K562 (cell line): ENCODE measurements around the gene TSPAN32. TPM values are rescaled to one million over a fixed set of nuclear protein-coding genes. Genes with fewer than 3 reads are reported as not detected.
A peak's percentile ranks its signal among the peaks of the same experiment; 100 is the strongest.

Experiments used
- ATAC-seq: fragments of 200-7000 bp; cut with Tn5 transposase; 3 replicates; pipeline ENCODE4 v1.9.1; 2020; ENCODE audit warnings: moderate library complexity
- BruUV-seq: library from RNA; stranded (reverse); fragments of 400-500 nt; replicated peaks from 2 replicates; lab custom pipeline; 2021; lab: Mats Ljungman, UMichigan
- CTCF ChIA-PET: fragments of 300-600 bp; formaldehyde crosslinking; extraction: SDS; loops from one replicate; lab custom pipeline; 2021; ENCODE audit warnings: low intra/inter-chr PET ratio; lab: Yijun Ruan, JAX
- POLR2A ChIA-PET: fragments of 300-600, 350-650 bp; sonication (Branson Sonifier 250); formaldehyde crosslinking; extraction: SDS; loops from one replicate; lab custom pipeline; 2021; ENCODE audit warnings: antibody characterized with exemption, inconsistent platforms; lab: Yijun Ruan, JAX
- DNase-seq, 4 experiments: peaks; one replicate each; pipeline versions ENCODE4 v3.0.0 to v3.0.0-alpha.2; 2011 to 2018; ENCODE audit warnings: low spot score in 3 of 4, mixed read lengths in 3 of 4; ENCODE audit errors: extremely low read depth in 1 of 4
- FAIRE-seq: peaks from 2 replicates; lab custom pipeline; 2011; peaks lifted over from hg19 to GRCh38; lab: Jason Lieb, UNC
- H2AFZ ChIP-seq: 2 replicates; pipeline ENCODE4 v1.6.0; 2011; ENCODE audit warnings: low read depth, low read length, control low read depth, inconsistent platforms
- H3K27ac ChIP-seq: fragments of 200-600 bp; 3 replicates; pipeline ENCODE4 v1.8.0; 2011; ENCODE audit warnings: low read depth, mild to moderate bottlenecking, control low read depth, inconsistent platforms, low read length, moderate library complexity, mixed read lengths; ENCODE audit errors: extremely low read depth
- H3K27me3 ChIP-seq, 2 experiments: fragments of 300-600 bp in 1 of 2; 2 replicates in 1 of 2; 3 replicates in 1 of 2; pipeline versions ENCODE4 v1.6.0 to v1.8.0; 2011; ENCODE audit warnings: inconsistent platforms in 2 of 2, low read length in 2 of 2, mild to moderate bottlenecking in 1 of 2, mixed read lengths in 1 of 2, moderate library complexity in 1 of 2; ENCODE audit not compliant: control insufficient read depth in 2 of 2, insufficient read depth in 2 of 2
- H3K36me3 ChIP-seq: fragments of 300-600 bp; 3 replicates; pipeline ENCODE4 v1.8.0; 2011; ENCODE audit warnings: mild to moderate bottlenecking, low read length, inconsistent platforms; ENCODE audit not compliant: control insufficient read depth, insufficient read depth
- H3K4me1 ChIP-seq, 2 experiments: fragments of 200-600 bp in 1 of 2; replicated peaks in 1 of 2; 2 replicates in 1 of 2; 3 replicates in 1 of 2; pipeline versions ENCODE4 v1.5.1 to v1.8.0; 2011; ENCODE audit warnings: inconsistent platforms in 2 of 2, low read length in 2 of 2, mild to moderate bottlenecking in 1 of 2, mixed read lengths in 1 of 2, moderate library complexity in 1 of 2; ENCODE audit not compliant: control insufficient read depth in 2 of 2, insufficient read depth in 2 of 2
- H3K4me2 ChIP-seq: 2 replicates; pipeline ENCODE4 v1.6.1; 2011; ENCODE audit warnings: low read length, control low read depth, inconsistent platforms, mixed read lengths; ENCODE audit not compliant: insufficient read depth
- H3K4me3 ChIP-seq: fragments of 200-600 bp; sonication (generic), shearing (Covaris generic); 2 replicates; pipeline ENCODE4 v1.5.1; 2016; ENCODE audit warnings: control low read depth, inconsistent platforms
- H3K79me2 ChIP-seq: fragments of 200-600 bp; 3 replicates; pipeline ENCODE4 v1.8.0; 2011; ENCODE audit warnings: low read length, inconsistent platforms; ENCODE audit not compliant: control insufficient read depth, insufficient read depth
- H3K9ac ChIP-seq, 2 experiments: 2 replicates each; pipeline versions ENCODE4 v1.6.0 to v1.6.1; 2011; ENCODE audit warnings: low read depth in 2 of 2, low read length in 2 of 2, control low read depth in 1 of 2, inconsistent platforms in 1 of 2, mild to moderate bottlenecking in 1 of 2, mixed read lengths in 1 of 2; ENCODE audit not compliant: insufficient read depth in 1 of 2
- H3K9me1 ChIP-seq: one replicate; pipeline ENCODE4 v1.6.0; 2011; ENCODE audit warnings: inconsistent platforms, mild to moderate bottlenecking, low read length, moderate library complexity; ENCODE audit not compliant: control insufficient read depth, insufficient read depth
- H3K9me3 ChIP-seq: replicated peaks from 2 replicates; pipeline ENCODE4 v1.5.1; 2011; ENCODE audit warnings: low read depth, low read length, inconsistent platforms; ENCODE audit not compliant: control insufficient read depth, insufficient read depth
- H4K20me1 ChIP-seq: replicated peaks from 2 replicates; pipeline ENCODE4 v1.6.1; 2011; ENCODE audit warnings: low read length, inconsistent platforms, mixed read lengths; ENCODE audit not compliant: control insufficient read depth, insufficient read depth
- GTF2A2 ChIP-seq: IDR thresholded peaks from 2 replicates; pipeline ENCODE4 v1.6.1; 2016; ENCODE audit warnings: mild to moderate bottlenecking, missing genetic modification characterization, missing compliant biosample characterization
- KLF13 ChIP-seq: fragments of 450-650 bp; IDR thresholded peaks from 2 replicates; pipeline ENCODE4 v1.6.1; 2016; ENCODE audit warnings: missing genetic modification characterization, low read depth, mild to moderate bottlenecking, missing compliant biosample characterization, moderate library complexity, borderline replicate concordance
- PHB2 ChIP-seq: fragments of 450-650 bp; IDR thresholded peaks from 2 replicates; pipeline ENCODE4 v1.6.1; 2017; ENCODE audit warnings: low read depth
- ZHX1 ChIP-seq: fragments of 150-350 bp; conservative IDR thresholded peaks from 2 replicates; pipeline ENCODE4 v1.6.1; 2014; ENCODE audit warnings: low read length
- WGBS: fragments of 100-300 bp; shearing (Covaris generic); methylation state at CpG from one replicate; pipeline ENCODE4 v1.1.6; 2016; ENCODE audit warnings: low coverage, mixed read lengths; ENCODE audit not compliant: insufficient coverage; ENCODE audit errors: missing lambda C conversion rate; 5-methylcytosine and 5-hydroxymethylcytosine counted together
- in situ Hi-C: fragments of 300-500 bp; cut with MboI; formaldehyde crosslinking; loops from 4 replicates; pipeline ENCODE4 v1.15.0; 2018; ENCODE audit warnings: inconsistent platforms, mixed read lengths
- intact Hi-C: fragments of 100-400 bp; cut with micrococcal nuclease; formaldehyde crosslinking; loops from 2 replicates; pipeline ENCODE4 v1.14.2; 2022
- polyA plus RNA-seq, 8 experiments: library from polyadenylated mRNA; depleted of rRNA in 4 of 8; stranded (reverse) in 5 of 8; unstranded in 3 of 8; fragments of >200 nt; fragmentation: Nextera tagmentation in 2 of 8; fragmentation: Illumina TruSeq in 1 of 8; extraction: Ambion mirVana in 2 of 8; extraction: Trizol in 1 of 8; gene quantifications; 2 replicates each; pipeline versions ENCODE4 v1.2.1 to v1.2.3, GENCODE V29; 2011 to 2014; ENCODE audit warnings: inconsistent platforms in 1 of 8, missing spikeins in 1 of 8
- total RNA-seq, 7 experiments: library from RNA; depleted of rRNA in 6 of 7; stranded (reverse); fragments of >200 nt in 6 of 7; fragmentation: Illumina TruSeq in 2 of 7; extraction: Trizol in 2 of 7; gene quantifications; 2 replicates each; pipeline versions ENCODE4 v1.2.1 to v1.2.3, GENCODE V29; 2011 to 2021; ENCODE audit warnings: low replicate concordance in 1 of 7

Gene TSPAN32
- total and polyA plus RNA-seq, 9 of the 15 experiments (the other 6 are each of a cell fraction or from before 2014, with no cell fraction given), result 0.21 to 7.3 (median 2.6) TPM

GRCh38 chr11:2263724-2264360 lies 38.0 kb upstream of the TSPAN32 start:
- Histone ChIP-seq H3K36me3 (no peaks in the 10 kb centered on the region), H4K20me1 (peaks cover 16% of the 10 kb centered on the region; the same call in 1 of the 2 replicates), H3K9me3 (no peaks in the 10 kb centered on the region), H3K4me2 (no peak overlapping the region), H3K9me1 (no peaks in the 10 kb centered on the region), H3K4me3 (no peak overlapping the region), H3K27me3 (peaks cover 16 to 91% of the 10 kb centered on the region in 2 experiments; a peak in 4 of 5 replicates), H3K27ac (no peak overlapping the region), H3K79me2 (no peaks in the 10 kb centered on the region), H3K4me1 (peaks cover 8 to 48% of the 10 kb centered on the region in 2 experiments; a peak in 4 of 5 replicates), H3K9ac (no peak overlapping the region), H2AFZ (no peak overlapping the region)
- ChIA-PET POLR2A (interaction anchor here (0.6 kb wide), 2 partner anchors 34 to 57 kb away, joined by 3 read pairs; no protein-coding TSS in a partner anchor), CTCF (no interaction called here)
- ATAC-seq (no peak), DNase-seq (peak in 1 of 4 experiments; percentile 4), FAIRE-seq (no peak)
- in situ Hi-C loops (no loop called here), intact Hi-C loops (no loop called here)
- 9% methylated on average over 13 of the region's 13 CpGs for WGBS
- TF ChIP-seq GTF2A2 (tag) (no peak), KLF13 (tag) (no peak)
- BruUV-seq, result no TSS peak

- ChIA-PET CTCF (no interaction called here), POLR2A (interaction anchor here (0.6 kb wide), 1 partner anchor 34 kb away, joined by 3 read pairs; no protein-coding TSS in a partner anchor)
- Histone ChIP-seq H3K9ac (no peak overlapping the region), H3K9me3 (no peaks in the 10 kb centered on the region), H3K4me2 (no peak overlapping the region), H3K79me2 (no peaks in the 10 kb centered on the region), H3K9me1 (no peaks in the 10 kb centered on the region), H4K20me1 (peaks cover 10% of the 10 kb centered on the region; the same call in 1 of the 2 replicates), H3K4me1 (peaks cover 8 to 52% of the 10 kb centered on the region in 2 experiments; a peak in 4 of 5 replicates), H3K36me3 (no peaks in the 10 kb centered on the region), H3K27me3 (peaks cover 13 to 84% of the 10 kb centered on the region in 2 experiments; a peak in 4 of 5 replicates), H2AFZ (no peak overlapping the region), H3K27ac (no peak overlapping the region), H3K4me3 (no peak overlapping the region)
- intact Hi-C loops (no loop called here), in situ Hi-C loops (no loop called here)
- peak in 1 of 4 experiments; percentile 2 for DNase-seq
- no TSS peak for BruUV-seq
- ATAC-seq, result no peak
- TF ChIP-seq ZHX1, result no peak
- no peak for TF ChIP-seq PHB2
- FAIRE-seq, result no peak
- 10% methylated on average over 22 of the region's 22 CpGs for WGBS
These were observed 37.3 kb upstream of the TSPAN32 start for GRCh38 chr11:2264366-2265053.
